GM13976 (cell line): ENCODE data around the gene PRKAB1.

Source experiments
- DNase-seq: peaks from one replicate; pipeline ENCODE4 v3.0.0; 2012; ENCODE audit warnings: low spot score
- CTCF ChIP-seq: IDR thresholded peaks from 2 replicates; pipeline ENCODE4 v1.5.1; 2012; ENCODE audit warnings: borderline replicate concordance, mild to moderate bottlenecking; ENCODE audit not compliant: insufficient read depth; ENCODE audit errors: extremely low read depth, missing control alignments, control extremely low read depth
- in situ Hi-C: fragments of 300-500 bp; cut with MboI; formaldehyde crosslinking; loops from one replicate; pipeline ENCODE4 v1.12.0; 2022; ENCODE audit warnings: low sequenced_read_pairs, mixed read lengths, inconsistent platforms; ENCODE audit not compliant: unreplicated experiment

Gene PRKAB1

GRCh38 chr12:119686776-119687175 lies 18.8 kb downstream of the PRKAB1 start:
- DNase-seq, result no peak
- no peak for TF ChIP-seq CTCF
- in situ Hi-C loops, result no loop called here

- in situ Hi-C loops, result no loop called here
- TF ChIP-seq CTCF, result no peak
- DNase-seq, result no peak
These were observed 19.5 kb downstream of the PRKAB1 start for GRCh38 chr12:119687406-119687805.

- no peak for TF ChIP-seq CTCF
- in situ Hi-C loops, result no loop called here
- no peak for DNase-seq
These were observed 19.9 kb downstream of the PRKAB1 start for GRCh38 chr12:119687879-119688278.

- in situ Hi-C loops, result no loop called here
- TF ChIP-seq CTCF, result no peak
These were observed 22.1 kb downstream of the PRKAB1 start for GRCh38 chr12:119689935-119690500.

GRCh38 chr12:119691202-119691810 lies 23.4 kb downstream of the PRKAB1 start:
- no peak for TF ChIP-seq CTCF
- in situ Hi-C loops, result no loop called here
- no peak for DNase-seq

More at GRCh38 chr12:119689935-119690500, 22.1 kb downstream of the PRKAB1 start:
- no peak for DNase-seq

GRCh38 chr12:119692410-119692809 lies 24.5 kb downstream of the PRKAB1 start:
- TF ChIP-seq CTCF, result no peak
- in situ Hi-C loops, result no loop called here
- DNase-seq, result no peak
